GM23248 (cell line): ENCODE measurements around the gene SLC6A12.

Source experiments
- EZH2 ChIP-seq: fragments of 200-600 bp; sonication (generic); IDR thresholded peaks from 2 replicates; pipeline ENCODE4 v1.6.1; 2018; ENCODE audit warnings: antibody characterized with exemption, mild to moderate bottlenecking; ENCODE audit not compliant: insufficient read depth, poor library complexity, severe bottlenecking
- EZH2phosphoT487 ChIP-seq: fragments of 200-600 bp; sonication (generic); IDR thresholded peaks from 2 replicates; pipeline ENCODE4 v1.6.1; 2018; ENCODE audit warnings: antibody characterized with exemption, moderate library complexity, mild to moderate bottlenecking, low read depth; ENCODE audit not compliant: insufficient read depth

DNA sequence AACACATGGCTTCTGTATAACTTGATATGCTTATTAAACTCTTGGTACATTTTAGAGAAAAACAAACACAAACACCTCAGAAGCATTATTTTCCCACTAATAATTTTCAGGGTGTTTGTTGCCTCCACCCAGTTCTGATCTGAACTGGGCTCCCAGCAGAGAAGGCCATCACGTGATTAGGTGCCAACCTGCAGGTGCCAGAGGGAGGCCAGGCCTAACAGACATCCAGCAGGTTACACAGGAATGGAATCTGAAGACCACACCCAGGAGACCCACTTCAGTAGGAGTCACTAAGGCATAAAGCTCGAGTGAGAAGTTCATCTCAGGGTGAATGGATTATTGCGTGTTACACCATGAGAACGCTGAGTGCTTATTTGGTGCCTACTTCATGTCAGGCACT lies 8.9 kb downstream of the SLC6A12 start:
- TF ChIP-seq EZH2, result no peak
- no peak for TF ChIP-seq EZH2phosphoT487
